HG03558 (cell line): ENCODE results near the gene CDC34.

Experiments used
- ATAC-seq: cut with Tn5 transposase; IDR thresholded peaks from one replicate; pipeline ENCODE4 v1.9.1; 2021; ENCODE audit warnings: moderate number of reproducible peaks; ENCODE audit not compliant: unreplicated experiment; ENCODE audit errors: extremely low read depth

The CDC34 gene

DNA sequence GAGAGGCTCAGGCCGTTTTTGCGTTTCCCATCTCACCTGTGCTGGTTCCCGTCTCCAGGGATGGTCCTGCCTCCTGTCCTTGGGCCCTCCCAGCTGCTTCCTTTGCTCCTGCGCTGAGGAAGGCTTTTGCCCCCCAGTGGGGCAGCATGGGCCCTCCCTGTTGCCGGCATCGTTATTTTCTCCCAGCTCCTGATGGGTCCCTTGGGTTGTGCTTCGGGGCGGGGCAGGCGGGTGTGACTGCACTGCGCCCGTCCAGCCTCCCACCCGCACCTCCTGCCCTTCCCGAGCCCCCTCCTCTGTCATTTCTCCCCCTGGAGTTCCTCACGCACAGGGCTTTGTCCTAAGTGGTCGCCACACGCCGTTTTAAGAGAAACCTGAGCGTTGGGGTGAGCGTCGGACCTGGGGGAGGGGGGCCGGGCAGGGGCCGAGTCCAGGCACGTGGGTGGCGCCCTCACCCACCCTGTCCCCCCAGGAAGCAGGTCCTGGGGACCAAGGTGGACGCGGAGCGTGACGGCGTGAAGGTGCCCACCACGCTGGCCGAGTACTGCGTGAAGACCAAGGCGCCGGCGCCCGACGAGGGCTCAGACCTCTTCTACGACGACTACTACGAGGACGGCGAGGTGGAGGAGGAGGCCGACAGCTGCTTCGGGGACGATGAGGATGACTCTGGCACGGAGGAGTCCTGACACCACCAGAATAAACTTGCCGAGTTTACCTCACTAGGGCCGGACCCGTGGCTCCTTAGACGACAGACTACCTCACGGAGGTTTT is 9.5 kb downstream of the CDC34 start:
- no peak for ATAC-seq

DNA sequence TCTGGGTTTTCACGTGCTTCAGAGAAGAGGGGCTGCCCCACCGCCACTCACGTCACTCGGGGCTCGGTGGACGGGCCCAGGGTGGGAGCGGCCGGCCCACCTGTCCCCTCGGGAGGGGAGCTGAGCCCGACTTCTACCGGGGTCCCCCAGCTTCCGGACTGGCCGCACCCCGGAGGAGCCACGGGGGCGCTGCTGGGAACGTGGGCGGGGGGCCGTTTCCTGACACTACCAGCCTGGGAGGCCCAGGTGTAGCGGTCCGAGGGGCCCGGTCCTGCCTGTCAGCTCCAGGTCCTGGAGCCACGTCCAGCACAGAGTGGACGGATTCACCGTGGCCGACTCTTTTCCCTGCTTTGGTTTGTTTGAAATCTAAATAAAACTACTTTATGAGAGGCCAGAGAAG is 10.1 kb downstream of the CDC34 start:
- no peak for ATAC-seq

DNA sequence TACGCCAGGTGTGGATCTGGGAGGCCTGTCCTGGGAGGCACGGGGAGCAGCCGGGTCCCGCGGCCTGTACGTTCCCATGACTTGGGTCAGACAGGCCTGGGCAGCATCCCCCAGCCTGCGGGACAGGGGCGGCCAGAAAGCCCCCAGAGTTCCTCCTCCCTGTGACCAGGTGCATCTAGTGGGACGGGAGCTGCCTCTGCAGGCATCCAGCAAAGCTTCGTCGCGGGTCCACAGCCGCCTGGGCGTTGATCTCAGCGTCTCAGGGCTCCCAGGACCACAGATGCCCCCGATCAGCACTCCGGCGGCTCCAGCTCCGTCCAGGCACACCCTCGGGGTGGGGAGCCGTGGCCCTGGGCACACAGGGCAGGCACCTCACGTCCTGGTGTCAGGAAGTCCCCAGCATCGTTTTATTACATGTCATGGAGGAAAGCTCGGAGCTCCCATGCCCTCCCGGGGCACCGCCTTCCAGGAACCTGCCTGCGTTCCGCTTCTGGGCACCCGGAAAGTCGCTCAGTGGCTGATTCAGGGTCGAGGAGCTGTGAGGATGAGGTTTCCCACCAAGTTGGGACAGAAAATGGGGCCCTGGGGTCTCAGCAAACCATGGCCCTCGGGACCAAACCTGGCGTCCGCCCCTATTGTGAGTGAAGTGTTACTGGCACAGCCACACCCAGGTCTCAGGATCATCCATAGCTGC is 10.8 kb downstream of the CDC34 start:
- no peak for ATAC-seq

DNA sequence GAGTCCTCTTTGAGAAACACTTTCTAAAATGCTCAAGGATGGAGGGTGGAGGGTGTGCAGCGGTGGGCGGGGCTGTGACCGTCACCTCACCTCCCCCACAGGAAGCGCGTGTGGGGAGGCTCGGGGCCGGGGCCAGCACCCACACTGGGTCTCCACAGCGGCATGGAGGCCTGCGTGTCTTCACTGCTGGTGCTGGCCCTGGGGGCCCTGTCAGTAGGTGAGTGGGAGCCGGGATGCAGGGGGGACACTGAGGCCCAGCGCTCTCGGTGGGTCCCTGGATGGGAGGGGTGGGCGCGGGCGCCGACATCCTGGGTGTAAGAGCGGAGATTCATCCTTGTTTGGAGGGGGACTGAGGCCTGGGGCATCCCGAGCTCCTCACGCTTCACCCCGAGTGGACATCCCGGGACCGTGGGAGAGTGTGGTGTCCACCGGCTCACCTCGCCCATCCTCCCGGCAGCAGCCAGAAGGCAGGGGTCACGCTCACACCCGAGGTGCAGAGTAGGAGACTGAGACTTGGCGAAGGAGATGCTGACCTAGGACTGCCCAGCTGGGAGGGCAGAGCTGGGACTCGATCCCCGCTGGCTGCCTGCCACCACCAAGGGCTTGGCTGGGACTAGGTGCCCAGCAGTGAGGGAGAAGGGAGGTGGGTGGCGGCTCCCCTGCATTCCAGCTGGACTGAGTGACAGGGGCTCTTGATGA is 12.5 kb downstream of the CDC34 start, which contains the start of gene GZMM:
TSS of gene GZMM (plus strand) at position 144 of the 699 bp plus-strand sequence. CDS start at position 163, 19 bp downstream.
- no peak for ATAC-seq

DNA sequence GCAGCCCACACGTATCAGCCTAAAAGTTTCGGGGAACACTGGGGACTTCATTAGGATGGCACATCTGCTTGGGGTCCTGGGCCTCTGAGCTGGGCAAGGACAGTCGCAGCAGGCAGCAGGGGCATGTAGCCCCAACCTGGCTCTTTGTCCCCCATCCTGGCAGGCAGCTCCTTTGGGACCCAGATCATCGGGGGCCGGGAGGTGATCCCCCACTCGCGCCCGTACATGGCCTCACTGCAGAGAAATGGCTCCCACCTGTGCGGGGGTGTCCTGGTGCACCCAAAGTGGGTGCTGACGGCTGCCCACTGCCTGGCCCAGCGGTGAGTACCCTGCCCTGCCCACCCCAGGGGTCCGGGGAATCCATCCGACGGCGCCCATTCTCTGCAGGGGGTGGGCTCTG is 15.6 kb downstream of the CDC34 start:
- ATAC-seq = no peak

DNA sequence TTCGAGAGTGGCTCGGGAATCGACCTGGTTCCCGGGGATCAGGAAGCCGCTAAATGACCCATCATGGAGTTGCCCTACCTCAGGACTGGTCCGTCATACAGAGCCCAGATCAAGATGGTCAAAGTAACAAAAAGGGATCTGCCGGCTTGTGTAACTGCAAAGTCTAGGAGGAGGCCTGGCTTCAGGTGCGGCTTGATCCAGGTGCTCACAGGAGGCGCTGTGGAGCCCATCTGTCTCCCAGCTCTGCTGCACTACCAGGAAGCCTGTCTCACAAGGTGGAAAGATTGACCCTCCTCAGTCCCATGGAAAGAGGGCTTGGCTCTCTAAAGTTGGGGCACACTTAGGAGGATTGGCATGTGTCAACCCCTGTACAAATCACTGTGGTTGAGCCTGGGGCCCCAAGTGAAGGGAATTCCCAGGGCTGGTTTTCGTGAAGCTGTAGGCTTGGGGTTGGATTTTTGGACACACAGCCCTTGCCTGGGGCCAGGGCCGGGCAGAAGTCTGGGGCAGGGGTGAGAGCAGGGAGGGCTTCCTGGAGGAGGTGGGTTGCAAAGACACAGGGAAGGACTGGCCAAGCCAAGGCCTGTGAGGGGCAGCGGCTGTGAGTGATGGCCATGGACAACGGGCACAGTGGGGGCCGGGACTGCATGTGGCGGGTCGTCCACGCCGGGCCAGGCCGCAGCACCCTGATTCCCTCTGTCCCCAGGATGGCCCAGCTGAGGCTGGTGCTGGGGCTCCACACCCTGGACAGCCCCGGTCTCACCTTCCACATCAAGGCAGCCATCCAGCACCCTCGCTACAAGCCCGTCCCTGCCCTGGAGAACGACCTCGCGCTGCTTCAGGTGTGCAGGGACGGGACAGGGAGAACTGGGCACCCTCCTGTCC is 16.5 kb downstream of the CDC34 start:
- no peak for ATAC-seq

DNA sequence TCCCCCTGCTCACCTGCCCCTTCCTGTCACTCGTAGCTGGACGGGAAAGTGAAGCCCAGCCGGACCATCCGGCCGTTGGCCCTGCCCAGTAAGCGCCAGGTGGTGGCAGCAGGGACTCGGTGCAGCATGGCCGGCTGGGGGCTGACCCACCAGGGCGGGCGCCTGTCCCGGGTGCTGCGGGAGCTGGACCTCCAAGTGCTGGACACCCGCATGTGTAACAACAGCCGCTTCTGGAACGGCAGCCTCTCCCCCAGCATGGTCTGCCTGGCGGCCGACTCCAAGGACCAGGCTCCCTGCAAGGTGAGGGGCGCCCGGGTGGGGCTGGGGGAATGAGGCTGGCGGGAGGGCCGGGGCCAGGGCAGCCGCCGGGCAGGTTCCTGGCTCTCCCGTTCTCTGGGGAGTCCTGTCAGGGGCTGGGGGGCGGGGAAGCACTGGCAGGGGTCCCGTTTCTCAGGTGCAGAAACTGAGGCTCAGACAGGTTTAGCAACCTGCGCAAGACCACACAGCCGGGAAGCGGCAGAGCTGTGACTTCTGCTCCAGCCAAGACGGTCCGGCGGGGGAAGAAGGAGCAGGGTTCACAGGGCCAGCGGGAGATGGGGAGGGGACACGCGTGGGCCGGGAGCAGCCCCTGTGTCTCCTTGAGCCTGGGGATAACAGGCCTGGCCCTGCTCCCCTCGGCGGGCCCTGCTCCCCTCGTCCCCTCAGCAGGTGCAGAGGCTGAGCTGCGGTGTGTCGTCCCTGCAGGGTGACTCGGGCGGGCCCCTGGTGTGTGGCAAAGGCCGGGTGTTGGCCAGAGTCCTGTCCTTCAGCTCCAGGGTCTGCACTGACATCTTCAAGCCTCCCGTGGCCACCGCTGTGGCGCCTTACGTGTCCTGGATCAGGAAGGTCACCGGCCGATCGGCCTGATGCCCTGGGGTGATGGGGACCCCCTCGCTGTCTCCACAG is 17.6 kb downstream of the CDC34 start:
- ATAC-seq = no peak

DNA sequence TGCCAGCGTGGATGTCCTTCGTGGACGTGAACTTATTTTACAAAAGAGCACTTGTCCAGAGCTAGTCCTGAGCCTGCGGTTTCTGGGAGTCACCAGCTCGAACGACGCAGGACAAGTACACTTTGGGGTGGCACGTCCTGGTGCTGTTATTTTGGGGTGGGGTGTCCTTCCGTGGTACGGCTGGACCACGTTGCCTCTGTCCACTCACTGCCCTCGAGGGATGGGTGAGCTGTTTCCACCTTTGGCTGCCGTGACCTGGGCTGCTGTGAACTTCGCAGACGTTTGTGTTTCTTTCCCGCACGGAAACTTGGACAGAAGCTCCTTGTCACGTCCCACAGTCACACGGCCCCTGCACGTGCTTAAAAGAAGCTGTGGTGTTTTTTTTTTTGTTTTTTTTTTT is 23.3 kb downstream of the CDC34 start:
- no peak for ATAC-seq

DNA sequence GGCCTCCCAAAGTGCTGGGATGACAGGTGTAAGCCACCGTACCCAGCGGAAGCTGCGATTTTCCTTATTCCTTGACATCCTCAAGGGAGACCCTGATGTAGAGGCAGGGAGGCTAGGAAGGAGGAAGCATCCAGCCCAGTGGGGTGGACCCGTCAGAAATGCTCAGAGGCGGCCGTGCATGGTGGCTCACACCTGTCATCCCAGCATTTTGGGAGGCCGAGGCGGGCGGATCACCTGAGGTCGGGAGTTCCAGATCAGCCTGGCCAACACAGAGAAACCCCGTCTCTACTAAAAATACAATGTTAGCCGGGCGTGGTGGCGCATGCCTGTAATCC is 23.9 kb downstream of the CDC34 start:
- no peak for ATAC-seq

DNA sequence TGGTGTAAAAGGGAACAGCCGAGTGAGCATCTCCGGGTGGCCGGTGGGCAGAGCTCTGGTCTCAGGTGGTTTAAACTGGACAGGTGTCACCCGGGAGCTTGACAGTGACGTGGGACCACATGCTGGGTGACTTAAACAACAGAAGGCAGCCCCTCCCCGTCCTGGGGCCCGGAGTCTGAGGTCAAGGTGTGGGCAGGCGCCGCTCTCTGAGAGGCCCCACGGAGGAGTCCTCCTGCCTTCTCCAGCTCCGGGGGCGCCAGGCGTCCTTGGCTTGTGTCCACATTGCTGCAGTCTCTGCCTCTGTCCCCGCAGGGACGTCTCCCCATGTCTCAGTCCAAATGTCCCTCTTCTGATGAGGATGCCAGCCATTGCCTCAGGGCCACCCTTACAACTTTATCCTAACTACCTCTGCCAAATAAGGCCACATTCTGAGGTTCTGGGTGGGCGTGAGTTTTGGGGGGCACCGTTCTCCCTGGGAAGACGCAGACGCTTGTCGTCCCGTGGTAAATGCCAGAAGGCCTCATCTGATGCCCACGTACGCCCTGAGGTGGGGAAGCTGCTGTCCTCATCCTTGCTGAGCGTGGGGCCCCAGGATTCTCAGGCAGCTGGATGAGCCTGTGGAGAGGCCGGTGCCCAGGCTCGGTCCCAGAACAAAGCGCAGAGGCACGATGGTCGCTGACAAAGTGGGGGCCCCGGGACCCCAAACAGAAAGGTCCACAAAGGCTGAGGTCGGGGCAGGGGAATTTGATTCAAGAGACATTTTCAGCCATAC is 25.2 kb downstream of the CDC34 start:
- no peak for ATAC-seq

DNA sequence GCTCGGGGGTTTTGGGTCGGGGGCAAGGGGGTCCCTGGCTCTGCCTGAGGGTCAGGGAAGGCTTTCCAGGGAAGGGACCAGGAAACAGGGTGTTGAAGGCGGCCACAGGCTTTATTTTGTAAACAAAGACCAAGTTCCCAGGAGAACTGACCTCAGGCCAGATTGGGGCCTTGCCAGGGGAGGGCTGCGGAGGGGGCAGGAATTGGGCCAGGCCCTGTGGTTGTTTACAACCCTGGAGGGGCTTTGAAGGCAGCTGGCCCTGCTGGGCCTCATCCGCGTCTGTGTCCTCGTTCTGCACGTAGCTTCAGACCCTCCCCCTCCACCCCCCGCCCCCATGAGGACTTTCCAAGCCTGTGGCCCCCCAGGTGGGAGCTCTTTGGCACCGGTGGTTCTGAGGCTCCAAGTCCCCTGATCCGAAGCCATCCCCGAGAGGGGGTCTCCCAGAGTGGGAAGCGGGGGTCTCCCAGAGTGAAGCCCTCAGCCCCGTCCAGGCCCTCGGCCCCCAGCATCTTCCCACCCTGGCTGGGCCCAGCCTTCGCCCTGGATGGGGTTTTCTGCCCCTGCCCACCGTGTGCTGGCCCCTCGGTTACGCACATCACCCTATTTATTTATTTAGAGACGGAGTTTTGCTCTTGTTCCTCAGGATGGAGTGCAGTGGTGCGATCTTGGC is 27.3 kb downstream of the CDC34 start:
- ATAC-seq = no peak

DNA sequence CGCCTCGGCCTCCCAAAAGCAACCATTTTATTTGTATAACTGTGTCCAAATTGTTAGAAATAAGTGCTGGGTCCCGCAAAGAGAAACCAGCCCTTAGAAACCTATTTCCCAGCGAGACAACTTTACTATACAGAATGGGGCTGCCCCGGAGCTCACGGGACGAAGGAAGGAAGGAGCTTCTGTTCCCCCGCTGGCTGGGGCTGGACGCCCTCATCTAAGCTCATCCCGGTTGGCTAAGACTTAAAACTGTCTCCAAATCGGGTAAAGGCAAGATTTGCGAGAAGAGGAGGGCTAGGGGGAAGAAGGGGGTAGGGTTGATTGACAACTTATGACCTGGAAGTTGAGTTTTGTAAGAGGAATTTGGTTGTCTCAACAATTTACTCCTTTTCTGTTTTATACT is 28.6 kb downstream of the CDC34 start:
- ATAC-seq = no peak

DNA sequence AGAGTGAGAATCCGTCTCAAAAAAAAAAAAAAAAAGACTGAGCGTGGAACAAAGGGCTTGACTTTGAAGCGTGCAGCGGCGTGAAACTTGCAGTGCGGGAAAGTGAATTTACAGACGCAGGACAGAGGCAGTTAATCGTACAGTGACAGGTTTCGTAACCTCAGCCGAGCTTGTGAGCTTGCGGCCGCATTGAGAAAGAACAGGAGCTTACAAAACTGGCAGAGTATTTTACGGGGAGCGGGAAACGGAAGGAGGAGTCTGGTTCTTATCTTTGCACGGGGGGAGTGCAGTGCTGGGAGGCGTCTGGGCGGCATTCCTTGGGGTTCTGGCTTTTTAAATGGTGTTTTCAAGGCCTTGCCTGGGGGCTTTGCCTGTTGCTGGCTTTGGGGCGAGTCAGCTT is 34.8 kb downstream of the CDC34 start:
- no peak for ATAC-seq

DNA sequence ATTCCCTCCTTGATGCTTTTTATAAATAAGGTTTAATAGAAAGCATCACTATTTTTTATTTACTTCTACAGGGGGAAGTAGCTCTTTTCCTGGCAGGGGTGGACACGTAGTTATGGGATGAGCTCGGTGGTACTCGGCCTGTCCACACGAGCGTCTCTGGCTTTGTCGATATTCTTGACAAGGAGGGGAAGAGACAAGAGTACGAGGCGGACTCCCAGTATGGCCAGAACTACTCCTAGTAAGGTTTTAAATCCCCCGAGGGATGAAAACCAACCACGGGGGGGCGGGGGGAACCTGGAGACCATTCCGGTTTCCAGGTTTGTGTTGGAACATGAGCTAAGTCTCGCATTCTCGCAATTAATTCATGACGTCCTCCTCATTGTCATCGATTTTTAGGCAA is 35.3 kb downstream of the CDC34 start:
- ATAC-seq = no peak

DNA sequence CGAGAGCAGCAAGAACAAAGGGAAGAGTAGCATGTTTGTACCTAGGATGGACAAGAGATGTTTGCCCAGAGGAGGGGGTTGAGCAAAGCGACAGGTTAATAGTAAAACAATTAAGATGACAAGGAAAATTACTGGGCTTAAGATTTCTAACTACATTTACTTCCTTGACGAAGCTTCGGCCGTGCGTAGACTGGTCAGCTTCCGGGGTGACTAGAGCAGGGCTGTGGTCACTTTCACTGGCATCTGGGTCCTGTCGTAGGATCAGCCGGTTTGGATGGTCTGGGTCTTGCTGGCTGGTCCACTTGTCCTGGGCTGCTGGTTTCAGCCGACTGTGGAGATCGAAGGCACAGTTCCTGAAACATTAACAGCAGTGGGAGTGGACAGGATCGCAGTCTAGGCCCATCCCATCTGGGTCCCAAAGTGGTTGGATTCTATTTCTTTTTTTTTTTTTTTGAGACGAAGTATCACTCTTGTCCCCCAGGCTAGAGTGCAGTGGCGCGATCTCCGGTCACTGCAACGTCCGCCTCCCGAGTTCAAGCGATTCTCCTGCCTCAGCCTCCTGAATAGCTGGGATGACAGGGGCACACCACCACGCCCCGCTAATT is 35.8 kb downstream of the CDC34 start:
- ATAC-seq = no peak

DNA sequence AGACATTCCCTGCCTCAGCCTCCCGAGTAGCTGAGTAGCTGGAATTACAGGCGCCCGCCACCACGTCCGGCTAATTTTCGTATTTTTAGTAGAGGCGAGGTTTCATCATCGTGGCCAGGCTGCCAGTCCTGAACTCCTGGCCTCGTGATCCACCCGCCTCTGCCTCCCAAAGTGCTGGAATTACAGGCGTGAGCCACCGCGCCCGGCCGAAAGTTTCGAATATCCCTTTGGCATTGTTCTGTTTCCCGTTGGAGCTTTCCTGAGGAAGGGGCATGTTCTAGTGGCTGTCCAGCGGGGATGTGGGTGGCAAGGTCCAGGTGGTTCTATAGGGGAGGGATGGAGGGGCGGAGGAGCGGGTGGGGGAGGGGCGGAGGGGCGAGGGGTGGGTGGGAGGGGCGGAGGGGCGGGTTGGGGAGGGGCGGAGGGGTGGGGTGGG is 38.7 kb downstream of the CDC34 start:
- no peak for ATAC-seq

DNA sequence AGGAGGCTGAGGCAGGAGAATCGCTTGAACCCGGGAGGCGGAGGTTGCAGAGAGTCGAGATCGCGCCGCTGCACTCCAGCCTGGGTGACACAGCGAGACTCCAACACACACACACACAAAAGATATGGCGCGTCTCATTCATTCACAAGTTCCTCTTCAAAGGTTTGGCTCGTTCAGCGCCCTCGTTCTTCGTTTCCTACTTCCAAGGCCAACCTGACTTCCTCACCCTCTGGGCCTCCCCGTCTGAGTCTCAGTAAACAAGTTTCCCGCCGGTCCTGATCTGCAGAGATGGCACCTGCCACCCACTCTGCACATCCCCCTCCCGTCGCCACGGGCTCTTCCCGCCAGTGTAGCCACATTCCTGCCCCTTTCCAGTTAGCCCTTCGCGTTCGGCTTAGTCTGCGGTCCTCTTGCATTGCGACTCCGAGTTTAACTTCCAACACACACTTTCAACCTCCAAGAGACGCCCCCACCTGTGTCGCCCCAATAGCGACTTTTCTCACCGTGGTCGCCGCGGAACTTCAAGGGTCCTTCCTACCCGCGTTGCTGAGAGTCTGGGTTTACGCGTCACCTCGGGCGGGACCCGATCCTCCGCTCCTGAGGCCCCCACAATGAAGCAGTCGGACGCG is 39.5 kb downstream of the CDC34 start:
- ATAC-seq = no peak
